Activated naive CD4-positive, alpha-beta T cell treated with anti-CD3 and anti-CD28 coated beads for 36 hours (primary cell): ENCODE results near the gene CCL11. TPM values are rescaled to one million over a fixed set of nuclear protein-coding genes. Genes with fewer than 3 reads are reported as not detected.
A peak's percentile ranks its signal among the peaks of the same experiment; 100 is the strongest.

ENCODE experiments used
- CTCF ChIA-PET: fragments of 350-600 bp; sonication (Branson Sonifier 250); formaldehyde crosslinking; loops from one replicate; lab custom pipeline; 2021; ENCODE audit warnings: antibody characterized with exemption; lab: Charles Lee
- DNase-seq: peaks from one replicate; pipeline ENCODE4 v3.0.0-alpha.2; 2020
- H3K27ac Mint-ChIP-seq: one replicate; pipeline ENCODE4 v1.8.0; 2021; ENCODE audit warnings: mild to moderate bottlenecking, mixed read lengths
- H3K27me3 Mint-ChIP-seq: one replicate; pipeline ENCODE4 v1.8.0; 2021; ENCODE audit warnings: low read depth, mixed read lengths
- H3K36me3 Mint-ChIP-seq: one replicate; pipeline ENCODE4 v1.8.0; 2021; ENCODE audit warnings: low read depth, mixed read lengths
- H3K4me1 Mint-ChIP-seq: one replicate; pipeline ENCODE4 v1.8.0; 2021; ENCODE audit warnings: low read depth, mixed read lengths
- H3K4me3 Mint-ChIP-seq: one replicate; pipeline ENCODE4 v1.8.0; 2021; ENCODE audit warnings: mild to moderate bottlenecking, moderate library complexity, mixed read lengths
- H3K9me3 Mint-ChIP-seq: one replicate; pipeline ENCODE4 v1.8.0; 2021; ENCODE audit warnings: mixed read lengths
- intact Hi-C: fragments of 100-400 bp; cut with micrococcal nuclease; formaldehyde crosslinking; loops from one replicate; pipeline ENCODE4 v1.15.1; 2023
- total RNA-seq, 2 experiments: library from RNA; stranded (reverse); gene quantifications; one replicate each; pipeline ENCODE4 v1.2.3, GENCODE V29; 2021

CCL11 gene
- total RNA-seq, 2 experiments from 2014 or later = not detected

DNA sequence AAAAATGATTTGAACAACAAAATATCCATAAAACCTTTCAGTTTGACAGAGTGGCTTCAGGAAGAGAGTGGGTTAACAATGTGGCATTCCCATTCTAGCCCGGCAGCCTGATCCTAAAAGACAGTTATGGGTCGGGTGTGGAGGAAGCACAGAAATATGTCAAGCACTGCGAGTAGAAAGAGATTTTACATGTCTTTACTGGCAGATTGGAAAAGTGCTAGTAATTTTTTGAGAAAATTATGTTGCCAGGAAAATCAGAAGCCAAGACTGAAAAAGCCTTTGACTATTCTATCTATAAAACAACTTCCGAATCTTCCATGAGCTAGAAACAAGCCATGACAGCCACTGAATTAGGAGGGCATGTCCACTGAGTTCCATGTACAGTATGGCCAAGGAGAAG, 24.7 kb upstream of the CCL11 start:
- Mint-ChIP-seq H3K9me3 (no peaks in the 10 kb centered on the region), H3K4me1 (no peaks in the 10 kb centered on the region), H3K27ac (no peak overlapping the region), H3K4me3 (no peak overlapping the region), H3K36me3 (no peaks in the 10 kb centered on the region), H3K27me3 (peaks cover 37% of the 10 kb centered on the region)
- CTCF ChIA-PET = no interaction called here
- no peak for DNase-seq
- intact Hi-C loops = no loop called here

DNA sequence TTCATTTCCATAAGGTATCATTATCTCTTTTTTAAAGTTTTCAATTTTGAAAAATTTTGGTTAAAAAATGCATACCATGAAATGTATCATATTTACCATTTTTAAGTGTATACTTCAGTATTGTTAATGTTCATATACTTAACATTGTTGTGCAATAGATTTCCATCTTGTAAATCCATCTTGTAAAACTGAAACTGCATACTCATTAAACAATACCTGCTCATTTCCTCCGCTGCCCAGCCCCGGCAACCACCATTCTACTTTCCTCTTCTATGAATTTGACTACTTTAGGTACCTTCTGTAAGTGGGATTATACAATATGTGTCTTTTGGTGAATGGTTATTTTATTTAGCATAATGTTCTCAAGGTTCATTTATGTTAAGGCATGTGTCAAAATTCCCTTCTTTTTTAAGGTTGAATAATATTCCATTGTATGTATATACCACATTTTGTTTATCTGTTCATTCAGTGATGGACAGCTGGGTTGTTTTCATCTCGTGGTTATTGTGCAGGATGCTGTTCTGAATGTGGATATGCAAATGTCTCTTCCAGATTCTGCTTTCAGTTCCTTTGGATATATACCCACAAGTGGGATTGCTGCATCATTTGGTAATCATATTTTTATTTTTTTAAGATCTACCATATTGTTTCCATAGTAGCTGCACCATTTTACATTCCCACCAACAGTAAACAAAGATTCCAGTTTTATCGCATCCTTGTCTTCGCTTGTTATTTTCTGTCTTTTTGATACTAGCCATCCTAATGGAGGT, 23.8 kb upstream of the CCL11 start:
- H3K27me3 Mint-ChIP-seq = peaks cover 33% of the 10 kb centered on the region
- DNase-seq = no peak
- H3K27ac Mint-ChIP-seq = no peak overlapping the region
- H3K4me1 Mint-ChIP-seq = no peaks in the 10 kb centered on the region
- no peaks in the 10 kb centered on the region for H3K9me3 Mint-ChIP-seq
- CTCF ChIA-PET = no interaction called here
- H3K4me3 Mint-ChIP-seq = no peak overlapping the region
- H3K36me3 Mint-ChIP-seq = no peaks in the 10 kb centered on the region
- intact Hi-C loops = no loop called here

DNA sequence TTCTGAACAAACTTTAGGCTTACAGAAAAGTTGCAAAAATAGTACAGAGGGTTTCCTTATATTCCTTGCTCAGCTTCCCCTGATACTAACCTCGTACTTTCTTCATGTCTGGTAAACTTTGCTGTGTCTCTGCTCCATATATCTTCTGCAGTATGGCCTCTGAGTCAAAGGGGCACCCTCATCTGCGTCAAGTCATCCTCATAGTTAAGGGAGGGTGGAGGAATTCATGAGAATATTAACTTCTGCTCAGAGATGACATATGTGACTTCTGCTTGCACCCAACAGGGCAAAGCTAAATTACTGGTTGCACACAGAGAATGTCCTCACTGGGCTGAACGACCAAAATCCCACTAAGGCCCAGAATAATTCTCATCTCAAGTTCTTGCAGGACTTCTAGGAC, 19.8 kb upstream of the CCL11 start:
- DNase-seq = no peak
- Mint-ChIP-seq H3K4me3 (no peak overlapping the region), H3K27me3 (peaks cover 16% of the 10 kb centered on the region), H3K27ac (no peak overlapping the region), H3K36me3 (no peaks in the 10 kb centered on the region), H3K9me3 (no peaks in the 10 kb centered on the region), H3K4me1 (no peaks in the 10 kb centered on the region)
- intact Hi-C loops = no loop called here
- CTCF ChIA-PET = no interaction called here

DNA sequence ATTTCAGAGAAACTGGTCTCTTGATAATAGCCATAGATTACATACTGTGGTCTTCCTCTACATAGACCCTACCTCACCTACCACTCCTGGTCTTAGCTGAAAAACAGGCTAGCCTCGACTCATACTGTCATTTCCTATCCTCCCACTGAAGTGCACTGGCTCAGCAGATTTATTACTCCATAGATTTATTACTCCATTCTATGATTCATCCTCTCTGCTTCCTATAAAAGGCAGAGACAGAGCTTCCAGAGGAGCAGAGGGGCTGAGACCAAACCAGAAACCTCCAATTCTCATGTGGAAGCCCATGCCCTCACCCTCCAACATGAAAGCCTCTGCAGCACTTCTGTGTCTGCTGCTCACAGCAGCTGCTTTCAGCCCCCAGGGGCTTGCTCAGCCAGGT, 15.6 kb upstream of the CCL11 start, which contains the start of gene CCL7:
Gene CCL7, plus strand, starts transcription at position 253 of the 400 bp plus-strand sequence. Its CDS starts 70 bp downstream, at position 323.
- H3K27me3 Mint-ChIP-seq = peaks cover 39% of the 10 kb centered on the region
- H3K9me3 Mint-ChIP-seq = no peaks in the 10 kb centered on the region
- H3K27ac Mint-ChIP-seq = no peak within 1 kb of the TSS
- H3K36me3 Mint-ChIP-seq = no peaks in the 10 kb centered on the region
- no peaks in the 10 kb centered on the region for H3K4me1 Mint-ChIP-seq
- no peak for DNase-seq
- intact Hi-C loops = no loop called here
- H3K4me3 Mint-ChIP-seq = no peak within 1 kb of the TSS
- CTCF ChIA-PET = no interaction called here

DNA sequence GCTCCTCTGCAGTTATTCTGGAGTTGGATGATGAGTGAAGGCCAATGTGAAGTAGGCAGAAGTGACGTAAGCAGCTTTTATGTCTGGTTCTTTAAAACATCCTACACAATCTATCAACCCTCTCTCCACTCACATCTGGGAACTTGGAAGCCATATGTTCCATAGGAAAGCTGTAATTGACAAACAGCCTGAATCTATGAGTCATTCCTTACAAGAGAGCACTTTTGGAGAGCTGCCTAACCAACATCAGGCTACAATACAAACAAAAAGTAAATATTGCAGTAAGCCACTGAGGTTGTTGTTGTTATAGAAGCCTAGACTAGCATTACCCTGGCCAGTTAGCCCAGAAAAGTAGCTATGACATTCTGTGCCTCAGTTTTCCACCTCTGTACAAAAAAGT, 9.7 kb upstream of the CCL11 start:
- intact Hi-C loops = no loop called here
- no peak for DNase-seq
- H3K4me1 Mint-ChIP-seq = no peaks in the 10 kb centered on the region
- no peak overlapping the region for H3K27ac Mint-ChIP-seq
- H3K27me3 Mint-ChIP-seq = peaks cover 61% of the 10 kb centered on the region
- no peak overlapping the region for H3K4me3 Mint-ChIP-seq
- H3K36me3 Mint-ChIP-seq = no peaks in the 10 kb centered on the region
- H3K9me3 Mint-ChIP-seq = no peaks in the 10 kb centered on the region
- CTCF ChIA-PET = interaction anchor here (0.8 kb wide), 1 partner anchor 83 kb away, joined by 3 read pairs; no protein-coding TSS in a partner anchor

DNA sequence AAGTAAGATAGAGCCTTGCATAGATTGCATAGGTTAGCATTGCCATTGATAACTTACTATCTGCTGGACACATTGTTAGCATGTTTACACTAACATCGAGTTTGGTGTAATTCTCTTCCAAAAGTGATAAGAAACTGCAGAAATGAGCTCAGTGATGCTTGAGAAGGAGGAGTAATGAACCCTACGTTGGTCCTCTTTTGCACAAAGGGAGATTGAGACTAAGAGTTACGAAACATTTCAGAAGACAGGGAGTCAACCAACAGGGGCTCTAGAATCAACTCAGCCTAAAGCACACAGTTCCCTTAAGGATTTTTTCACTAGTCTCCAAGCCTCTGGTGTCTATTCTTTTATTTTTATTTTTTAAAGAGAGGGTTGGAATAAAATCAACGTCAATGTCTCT, 8.7 kb upstream of the CCL11 start:
- intact Hi-C loops = no loop called here
- peaks cover 2% of the 10 kb centered on the region for H3K9me3 Mint-ChIP-seq
- no peak for DNase-seq
- H3K27ac Mint-ChIP-seq = no peak overlapping the region
- H3K4me1 Mint-ChIP-seq = no peaks in the 10 kb centered on the region
- no peaks in the 10 kb centered on the region for H3K36me3 Mint-ChIP-seq
- CTCF ChIA-PET = no interaction called here
- no peak overlapping the region for H3K4me3 Mint-ChIP-seq
- peaks cover 57% of the 10 kb centered on the region for H3K27me3 Mint-ChIP-seq

DNA sequence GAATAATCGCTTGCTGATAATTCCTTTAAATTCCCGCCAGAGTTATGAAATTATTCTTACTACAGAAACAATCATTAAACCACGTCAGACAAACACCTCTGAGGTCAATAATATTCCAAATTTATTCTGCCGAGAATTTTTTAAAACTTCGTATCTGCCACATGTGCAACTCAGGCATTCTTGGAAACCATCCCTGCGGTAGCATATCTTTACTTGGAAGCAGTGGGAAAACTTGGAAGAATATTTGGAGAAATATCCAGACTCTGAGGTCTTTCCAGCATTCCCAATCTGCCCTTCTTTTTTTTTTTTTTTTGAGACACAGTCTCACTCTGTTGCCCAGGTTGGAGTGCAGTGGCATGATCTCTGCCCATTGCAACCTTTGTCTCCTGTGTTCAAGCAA, 2.0 kb upstream of the CCL11 start:
- no peak for DNase-seq
- Mint-ChIP-seq H3K4me3 (no peak overlapping the region), H3K4me1 (no peaks in the 10 kb centered on the region), H3K36me3 (no peaks in the 10 kb centered on the region), H3K9me3 (peaks cover 2% of the 10 kb centered on the region), H3K27me3 (peaks cover 40% of the 10 kb centered on the region), H3K27ac (no peak overlapping the region)
- intact Hi-C loops = no loop called here
- CTCF ChIA-PET = interaction anchor here (0.7 kb wide), 1 partner anchor 82 kb away, joined by 3 read pairs; no protein-coding TSS in a partner anchor

DNA sequence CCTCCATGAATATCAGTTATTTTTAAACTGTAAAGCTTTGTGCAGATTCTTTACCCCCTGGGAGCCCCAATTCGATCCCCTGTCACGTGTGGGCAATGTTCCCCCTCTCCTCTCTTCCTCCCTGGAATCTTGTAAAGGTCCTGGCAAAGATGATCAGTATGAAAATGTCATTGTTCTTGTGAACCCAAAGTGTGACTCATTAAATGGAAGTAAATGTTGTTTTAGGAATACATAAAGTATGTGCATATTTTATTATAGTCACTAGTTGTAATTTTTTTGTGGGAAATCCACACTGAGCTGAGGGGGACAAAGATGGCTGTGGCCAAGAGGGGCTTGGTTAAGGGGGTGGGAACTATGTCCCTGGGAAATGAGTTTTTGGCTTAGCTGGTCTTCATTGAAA, 2.3 kb downstream of the CCL11 start:
- H3K4me1 Mint-ChIP-seq = no peaks in the 10 kb centered on the region
- peaks cover 21% of the 10 kb centered on the region for H3K27me3 Mint-ChIP-seq
- no peak overlapping the region for H3K4me3 Mint-ChIP-seq
- H3K36me3 Mint-ChIP-seq = no peaks in the 10 kb centered on the region
- intact Hi-C loops = no loop called here
- CTCF ChIA-PET = no interaction called here
- DNase-seq = no peak
- H3K27ac Mint-ChIP-seq = no peak overlapping the region
- no peaks in the 10 kb centered on the region for H3K9me3 Mint-ChIP-seq

DNA sequence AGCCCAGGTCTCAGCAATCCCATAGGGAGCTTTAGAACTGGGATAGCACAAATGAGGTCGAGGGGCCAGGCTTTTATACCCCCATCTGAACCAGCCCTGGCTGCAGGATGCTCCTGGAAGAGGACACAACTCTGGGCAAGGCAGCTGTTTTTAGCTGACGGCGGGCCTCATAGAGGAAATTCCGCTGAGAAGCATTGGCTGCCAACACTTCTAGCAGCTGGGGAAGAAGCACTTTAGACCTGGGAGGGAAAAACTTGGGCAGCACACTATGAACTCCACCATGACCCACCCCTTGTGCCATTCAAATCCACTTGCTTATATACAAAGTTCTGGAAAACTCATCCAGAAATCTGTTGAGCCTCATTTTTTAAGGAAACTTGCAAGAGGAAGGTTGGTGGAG, 5.0 kb downstream of the CCL11 start:
- intact Hi-C loops = no loop called here
- Mint-ChIP-seq H3K4me1 (no peaks in the 10 kb centered on the region), H3K27me3 (peaks cover 17% of the 10 kb centered on the region), H3K9me3 (peaks cover under 1% of the 10 kb centered on the region), H3K36me3 (no peaks in the 10 kb centered on the region), H3K4me3 (no peak overlapping the region), H3K27ac (no peak overlapping the region)
- no peak for DNase-seq
- CTCF ChIA-PET = no interaction called here

DNA sequence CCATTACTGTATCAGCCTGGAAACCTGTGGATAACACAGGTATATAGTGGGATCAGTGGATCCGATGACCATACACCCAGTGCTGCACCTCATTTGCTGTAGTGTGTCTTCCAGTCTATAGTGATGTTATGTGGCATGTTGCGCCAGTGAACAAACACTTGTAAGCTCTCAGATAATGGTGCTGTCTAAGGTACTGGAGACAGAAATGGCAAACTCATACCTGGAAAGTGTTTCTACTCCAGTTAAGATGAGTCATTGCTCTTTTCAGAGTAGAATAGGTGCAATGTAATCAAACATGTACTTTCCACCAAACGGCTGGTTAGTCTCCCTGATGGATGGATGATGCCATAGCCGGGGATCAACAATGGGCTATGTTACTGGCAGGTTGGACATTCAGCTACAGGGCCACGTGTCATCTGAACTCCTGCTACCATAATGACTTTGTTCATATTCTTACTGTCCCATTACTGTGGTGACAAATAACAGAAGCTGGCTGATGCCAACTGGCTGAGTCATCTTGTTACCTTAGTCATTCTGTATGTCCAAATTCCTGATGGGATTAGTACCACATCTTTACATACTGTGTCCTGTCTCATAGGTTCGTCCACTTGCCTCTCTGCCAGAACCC, 6.3 kb downstream of the CCL11 start:
- no peaks in the 10 kb centered on the region for H3K4me1 Mint-ChIP-seq
- DNase-seq = peak; percentile 4
- no peak overlapping the region for H3K27ac Mint-ChIP-seq
- H3K9me3 Mint-ChIP-seq = peaks cover 2% of the 10 kb centered on the region
- H3K27me3 Mint-ChIP-seq = peaks cover 17% of the 10 kb centered on the region
- intact Hi-C loops = no loop called here
- CTCF ChIA-PET = no interaction called here
- no peak overlapping the region for H3K4me3 Mint-ChIP-seq
- H3K36me3 Mint-ChIP-seq = no peaks in the 10 kb centered on the region

DNA sequence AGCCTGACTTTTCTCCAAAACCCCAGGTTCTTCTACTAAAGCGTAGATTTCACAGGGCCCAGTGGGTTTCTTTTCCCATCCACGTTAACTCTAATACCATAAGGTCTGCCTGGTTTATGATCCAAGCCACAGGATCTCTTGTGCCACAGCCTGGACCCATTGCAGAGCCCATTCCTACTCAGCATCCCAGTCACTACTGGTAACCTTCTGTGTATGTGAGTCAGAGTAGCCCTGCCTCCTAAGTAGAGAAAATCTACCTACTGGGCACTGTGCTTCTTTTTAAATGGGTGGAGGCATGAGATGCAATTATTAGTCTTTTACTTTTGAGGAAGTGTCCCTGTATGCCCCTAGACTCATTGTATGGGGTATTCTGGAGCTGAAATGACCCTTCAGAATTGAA, 13.5 kb downstream of the CCL11 start:
- DNase-seq = no peak
- no peaks in the 10 kb centered on the region for H3K36me3 Mint-ChIP-seq
- CTCF ChIA-PET = no interaction called here
- H3K4me1 Mint-ChIP-seq = no peaks in the 10 kb centered on the region
- intact Hi-C loops = no loop called here
- no peak overlapping the region for H3K4me3 Mint-ChIP-seq
- peaks cover 2% of the 10 kb centered on the region for H3K9me3 Mint-ChIP-seq
- H3K27ac Mint-ChIP-seq = no peak overlapping the region
- H3K27me3 Mint-ChIP-seq = peaks cover 22% of the 10 kb centered on the region

DNA sequence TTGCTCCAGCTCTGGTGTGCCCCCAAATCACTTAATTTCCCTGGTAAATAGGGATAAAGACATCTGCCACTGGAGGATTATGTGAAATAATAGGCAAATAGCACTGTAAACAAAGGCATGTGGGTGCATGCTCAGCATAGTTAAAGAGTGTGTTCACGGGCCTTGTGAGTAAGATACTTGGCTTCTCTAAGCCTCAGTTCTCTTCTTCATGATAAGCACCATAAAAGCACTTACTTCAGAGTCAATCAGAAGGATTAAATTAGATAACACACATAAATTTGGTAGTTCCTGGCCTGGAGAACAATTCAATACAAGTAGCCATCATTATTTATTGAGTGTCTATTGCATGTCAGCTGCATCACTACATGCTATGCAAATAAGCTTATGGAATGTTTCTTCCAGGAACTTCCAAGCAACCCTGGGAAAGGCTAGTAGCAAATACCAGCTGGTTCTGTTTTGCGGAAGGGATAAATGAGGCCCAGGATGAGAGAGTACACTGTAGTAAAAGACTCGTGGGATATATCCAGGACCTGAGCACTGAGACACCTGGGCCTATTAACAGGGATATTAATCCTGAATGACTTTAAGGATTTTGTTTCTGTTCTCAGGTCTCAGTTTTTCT, 14.5 kb downstream of the CCL11 start:
- no peak overlapping the region for H3K4me3 Mint-ChIP-seq
- H3K27me3 Mint-ChIP-seq = peaks cover 22% of the 10 kb centered on the region
- H3K9me3 Mint-ChIP-seq = peaks cover 2% of the 10 kb centered on the region
- H3K27ac Mint-ChIP-seq = no peak overlapping the region
- intact Hi-C loops = no loop called here
- H3K4me1 Mint-ChIP-seq = no peaks in the 10 kb centered on the region
- no peaks in the 10 kb centered on the region for H3K36me3 Mint-ChIP-seq
- no peak for DNase-seq
- CTCF ChIA-PET = interaction anchor here (1.5 kb wide), 1 partner anchor 13 kb away, joined by 3 read pairs; no protein-coding TSS in a partner anchor
